Measurements from ENCODE around the gene TRPM7.

Gene TRPM7

GRCh38 chr15:50681467-50681866 lies 5.1 kb downstream of the TRPM7 start:
- no peak overlapping the region for H3K27ac ChIP-seq
- H3K4me1 ChIP-seq = peaks cover 3% of the 10 kb centered on the region
- no peak overlapping the region for H3K4me2 ChIP-seq (ENCODE audit: low read length)
- H3K9ac ChIP-seq = no peak overlapping the region
- no peak for TF ChIP-seq CTCF (IDR thresholded peaks at IDR 0.05)
- H3K79me2 ChIP-seq = peaks cover 23% of the 10 kb centered on the region
- no peak overlapping the region for H3K4me3 ChIP-seq (ENCODE audit: low read depth, low read length)
- no peaks in the 10 kb centered on the region for H3K36me3 ChIP-seq (ENCODE audit: control insufficient read depth, insufficient read depth, low read length)
- no peaks in the 10 kb centered on the region for H3K9me3 ChIP-seq (ENCODE audit: control insufficient read depth, low read length)
- no peaks in the 10 kb centered on the region for H3K27me3 ChIP-seq (ENCODE audit: control insufficient read depth, insufficient read depth, low read length)
- H2AFZ ChIP-seq = no peak overlapping the region

GRCh38 chr15:50676799-50677483 lies 9.7 kb downstream of the TRPM7 start:
- Histone ChIP-seq H3K4me3 (ENCODE audit: low read depth, low read length) (no peak overlapping the region), H3K27me3 (ENCODE audit: control insufficient read depth, insufficient read depth, low read length) (no peaks in the 10 kb centered on the region), H2AFZ (no peak overlapping the region), H3K4me2 (ENCODE audit: low read length) (no peak overlapping the region), H3K9me3 (ENCODE audit: control insufficient read depth, low read length) (no peaks in the 10 kb centered on the region), H3K9ac (no peak overlapping the region), H3K4me1 (peaks cover 3% of the 10 kb centered on the region), H3K79me2 (peaks cover 28% of the 10 kb centered on the region), H3K27ac (no peak overlapping the region), H3K36me3 (ENCODE audit: control insufficient read depth, insufficient read depth, low read length) (no peaks in the 10 kb centered on the region)
- TF ChIP-seq CTCF (IDR thresholded peaks at IDR 0.05) = no peak

- H3K36me3 ChIP-seq (ENCODE audit: control insufficient read depth, insufficient read depth, low read length) = no peaks in the 10 kb centered on the region
- H3K79me2 ChIP-seq = peaks cover 32% of the 10 kb centered on the region
- no peaks in the 10 kb centered on the region for H3K9me3 ChIP-seq (ENCODE audit: control insufficient read depth, low read length)
- H3K4me3 ChIP-seq (ENCODE audit: low read depth, low read length) = no peak overlapping the region
- peaks cover 3% of the 10 kb centered on the region for H3K4me1 ChIP-seq
- H2AFZ ChIP-seq = no peak overlapping the region
- TF ChIP-seq CTCF (IDR thresholded peaks at IDR 0.05) = peak; percentile 65
- H3K27ac ChIP-seq = no peak overlapping the region
- no peak overlapping the region for H3K4me2 ChIP-seq (ENCODE audit: low read length)
- H3K9ac ChIP-seq = no peak overlapping the region
- H3K27me3 ChIP-seq (ENCODE audit: control insufficient read depth, insufficient read depth, low read length) = no peaks in the 10 kb centered on the region
These were observed 11.0 kb downstream of the TRPM7 start for GRCh38 chr15:50675535-50676144.

GRCh38 chr15:50670115-50670514 lies 16.5 kb downstream of the TRPM7 start:
- no peaks in the 10 kb centered on the region for H3K27me3 ChIP-seq (ENCODE audit: control insufficient read depth, insufficient read depth, low read length)
- H3K9ac ChIP-seq = no peak overlapping the region
- H3K79me2 ChIP-seq = peaks cover 27% of the 10 kb centered on the region
- H3K9me3 ChIP-seq (ENCODE audit: control insufficient read depth, low read length) = no peaks in the 10 kb centered on the region
- H3K4me1 ChIP-seq = no peaks in the 10 kb centered on the region
- H3K36me3 ChIP-seq (ENCODE audit: control insufficient read depth, insufficient read depth, low read length) = no peaks in the 10 kb centered on the region
- no peak overlapping the region for H3K4me3 ChIP-seq (ENCODE audit: low read depth, low read length)
- no peak overlapping the region for H2AFZ ChIP-seq
- H3K4me2 ChIP-seq (ENCODE audit: low read length) = no peak overlapping the region
- H3K27ac ChIP-seq = no peak overlapping the region
- TF ChIP-seq CTCF (IDR thresholded peaks at IDR 0.05) = no peak

GRCh38 chr15:50669611-50670010 lies 17.0 kb downstream of the TRPM7 start:
- Histone ChIP-seq H3K79me2 (peaks cover 24% of the 10 kb centered on the region), H3K9me3 (ENCODE audit: control insufficient read depth, low read length) (no peaks in the 10 kb centered on the region), H3K27me3 (ENCODE audit: control insufficient read depth, insufficient read depth, low read length) (no peaks in the 10 kb centered on the region), H3K27ac (no peak overlapping the region), H3K9ac (no peak overlapping the region), H3K36me3 (ENCODE audit: control insufficient read depth, insufficient read depth, low read length) (no peaks in the 10 kb centered on the region), H3K4me3 (ENCODE audit: low read depth, low read length) (no peak overlapping the region), H3K4me2 (ENCODE audit: low read length) (no peak overlapping the region), H2AFZ (no peak overlapping the region), H3K4me1 (no peaks in the 10 kb centered on the region)
- TF ChIP-seq CTCF (IDR thresholded peaks at IDR 0.05) = no peak
